GM19372 (cell line): ENCODE data around the gene ITPR1.
"Not testable (repeated sequence)": the region's sequence is repeated elsewhere in the genome, so short reads cannot be mapped to it uniquely, and the experiment has no call there.

Experiments used
- ATAC-seq: cut with Tn5 transposase; IDR thresholded peaks from one replicate; pipeline ENCODE4 v1.9.1; 2021; ENCODE audit warnings: mild to moderate bottlenecking, low read depth, moderate library complexity; ENCODE audit not compliant: unreplicated experiment

ITPR1 gene

GRCh38 chr3:4493014-4493940, at the start of gene ITPR1:
TSS of gene ITPR1 (plus strand) at chr3:4493348. CDS start at chr3:4516492, 23,144 bp downstream.
- peak; percentile 85 for ATAC-seq

- no peak for ATAC-seq
Observed at GRCh38 chr3:4447295-4447999, 45.7 kb upstream of the ITPR1 start.

DNA sequence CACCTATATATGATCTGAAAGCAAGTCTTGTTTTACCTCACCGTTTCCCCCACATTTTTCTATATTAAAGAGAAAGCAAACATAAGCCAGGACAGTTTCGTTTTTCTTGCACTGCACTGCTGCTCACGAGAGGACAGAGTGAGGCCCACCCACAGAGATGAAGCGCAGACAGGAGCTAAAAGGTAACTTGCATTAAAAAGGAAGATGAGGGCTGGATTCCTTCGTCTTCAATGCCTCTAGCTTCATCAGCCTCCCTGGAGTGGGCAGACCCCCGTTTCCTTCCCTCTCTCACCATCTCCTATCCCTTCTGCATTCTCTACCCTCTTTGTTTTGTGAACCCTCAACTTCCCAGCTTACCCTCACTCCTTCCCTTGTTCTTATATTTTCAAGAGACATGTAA, 45.0 kb upstream of the ITPR1 start:
- no peak for ATAC-seq

DNA sequence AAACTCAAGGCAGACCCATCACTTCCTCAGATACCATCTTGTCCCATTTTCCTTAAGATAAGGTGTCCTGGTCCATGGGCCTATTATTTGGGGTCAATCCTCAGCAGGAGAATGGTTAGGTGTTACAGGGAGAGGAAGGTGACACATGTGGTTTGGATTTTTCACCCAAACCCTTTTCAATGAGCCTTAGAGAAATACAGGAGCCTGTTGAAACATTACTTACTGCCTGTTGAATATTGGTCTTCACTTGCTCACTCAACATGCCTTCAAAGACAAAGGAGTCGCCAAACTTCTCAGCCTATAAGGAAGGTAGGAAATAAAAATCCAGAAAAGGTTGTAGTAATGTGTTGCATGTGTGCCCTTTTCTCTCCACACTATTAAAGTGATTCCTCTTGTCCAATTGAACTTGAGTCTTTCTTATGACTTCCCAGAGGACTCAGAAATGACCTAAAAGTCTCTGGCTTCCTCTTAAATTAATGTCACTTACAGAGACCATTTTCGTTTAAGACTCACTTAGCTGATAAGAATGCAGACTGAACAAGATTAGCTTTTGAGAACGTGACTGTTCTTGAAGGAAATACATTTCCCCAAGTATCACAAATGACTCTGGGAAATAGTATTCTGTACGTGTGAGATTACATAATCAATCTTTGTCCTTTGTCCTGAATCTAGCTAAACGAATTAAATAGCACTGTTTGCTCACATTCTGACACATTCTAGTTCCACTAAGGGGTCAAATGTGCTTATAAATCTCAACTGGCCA, 43.9 kb upstream of the ITPR1 start:
- ATAC-seq = no peak

GRCh38 chr3:4454142-4454541, 39.0 kb upstream of the ITPR1 start:
- ATAC-seq = no peak

- ATAC-seq = not testable (repeated sequence)
Observed at GRCh38 chr3:4456780-4457179, 36.4 kb upstream of the ITPR1 start.

GRCh38 chr3:4458961-4459360, 34.2 kb upstream of the ITPR1 start:
- no peak for ATAC-seq

DNA sequence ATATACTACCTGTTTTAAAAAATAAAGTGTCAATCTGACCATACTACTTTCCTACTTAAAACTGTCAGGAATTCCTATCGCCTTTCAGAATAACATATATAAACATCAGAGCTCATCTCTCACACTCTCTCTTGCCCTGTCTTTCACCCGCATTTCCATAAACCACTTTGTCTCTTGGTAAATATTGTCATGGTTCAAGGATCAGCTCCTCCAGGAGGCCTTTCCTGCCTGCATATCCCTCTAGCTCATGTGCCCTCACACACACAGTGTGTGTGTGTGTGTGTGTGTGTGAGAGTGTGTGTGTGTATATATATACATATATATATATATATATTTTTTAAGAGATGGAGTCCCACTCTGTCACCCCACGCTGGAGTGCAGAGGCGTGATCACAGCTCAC, 32.8 kb upstream of the ITPR1 start:
- ATAC-seq = no peak

DNA sequence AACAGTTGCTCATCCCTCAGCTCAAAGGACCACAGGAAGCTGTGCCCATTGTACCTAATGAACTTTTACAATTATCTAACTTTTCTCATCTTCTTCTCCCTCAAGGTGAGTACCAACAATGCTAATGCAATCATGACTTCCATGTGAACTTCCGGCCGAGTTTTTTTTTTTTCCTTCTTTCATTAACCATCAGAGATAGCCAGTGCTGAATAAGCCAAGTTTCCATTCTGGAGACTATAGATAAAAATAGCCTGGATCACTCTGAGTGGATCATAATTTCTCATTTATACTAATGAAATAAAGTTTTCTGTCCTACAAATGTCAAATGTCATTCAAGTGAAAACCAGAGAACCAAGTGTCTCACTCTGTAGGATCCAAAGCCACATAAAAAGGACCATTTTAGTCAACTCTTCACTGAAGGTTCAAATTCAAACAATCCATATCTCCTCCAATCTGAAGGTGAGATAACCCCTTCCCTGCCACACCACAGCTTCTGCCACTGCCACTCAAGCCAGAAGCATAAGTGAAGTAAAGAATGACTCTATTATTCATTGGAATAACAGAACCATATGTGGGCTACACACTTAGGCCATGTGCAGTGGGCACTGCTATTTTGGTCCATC, 31.6 kb upstream of the ITPR1 start:
- ATAC-seq = no peak

DNA sequence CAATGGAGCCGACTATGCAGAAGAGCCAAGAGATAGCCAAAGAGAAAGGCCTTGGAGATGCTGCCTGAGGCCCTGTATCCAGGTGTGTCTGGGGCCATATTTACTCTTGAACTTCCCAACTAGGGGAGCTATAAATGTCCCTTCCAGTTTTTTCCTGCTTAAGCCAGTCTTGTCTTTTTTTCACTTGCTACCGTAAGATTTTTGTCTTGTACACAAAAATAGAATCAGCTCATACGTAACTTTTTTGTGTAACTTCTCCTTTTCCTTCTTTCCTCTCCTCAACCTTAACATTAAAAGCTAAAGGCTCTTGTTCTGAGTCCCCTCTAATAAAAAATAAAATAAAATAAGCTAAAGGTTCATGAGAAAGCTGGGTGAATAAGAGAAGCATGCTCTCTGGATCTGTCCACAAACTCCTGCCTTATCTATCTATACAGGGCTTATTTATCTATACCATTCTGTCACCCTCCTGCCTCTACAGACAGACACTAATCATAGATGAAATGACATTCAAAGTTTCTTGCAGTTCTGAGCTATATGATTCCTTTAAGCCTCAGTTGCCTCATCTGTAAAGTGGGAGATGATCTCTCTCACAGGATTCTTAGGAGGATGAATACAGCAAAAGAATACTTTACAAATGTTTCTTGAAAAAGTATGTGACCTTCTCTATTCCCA, 30.6 kb upstream of the ITPR1 start:
- no peak for ATAC-seq

DNA sequence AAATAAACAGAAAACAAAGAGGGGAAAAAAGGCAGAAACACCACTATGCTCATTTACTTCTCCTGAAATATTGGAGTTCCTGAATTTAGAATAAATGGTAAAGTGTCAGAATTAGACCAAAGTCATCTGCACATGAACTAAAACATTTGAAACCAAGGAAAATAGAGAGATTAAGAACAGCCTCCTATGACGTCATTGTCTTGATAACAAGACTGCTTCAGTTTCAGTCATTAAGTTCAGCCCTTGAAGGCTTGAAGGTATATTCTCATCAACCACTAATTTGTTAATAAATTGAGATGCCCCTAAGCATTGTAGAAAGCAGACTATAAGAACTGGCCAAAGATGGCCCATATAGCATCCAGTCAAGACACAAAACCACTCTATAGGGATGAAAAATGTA, 28.6 kb upstream of the ITPR1 start:
- no peak for ATAC-seq

- ATAC-seq = peak; percentile 100
Observed at GRCh38 chr3:4466741-4467521, 26.2 kb upstream of the ITPR1 start, which contains the start of gene SUMF1. TSS of gene SUMF1 (minus strand) at chr3:4467269. CDS start at chr3:4467245, 24 bp downstream.

DNA sequence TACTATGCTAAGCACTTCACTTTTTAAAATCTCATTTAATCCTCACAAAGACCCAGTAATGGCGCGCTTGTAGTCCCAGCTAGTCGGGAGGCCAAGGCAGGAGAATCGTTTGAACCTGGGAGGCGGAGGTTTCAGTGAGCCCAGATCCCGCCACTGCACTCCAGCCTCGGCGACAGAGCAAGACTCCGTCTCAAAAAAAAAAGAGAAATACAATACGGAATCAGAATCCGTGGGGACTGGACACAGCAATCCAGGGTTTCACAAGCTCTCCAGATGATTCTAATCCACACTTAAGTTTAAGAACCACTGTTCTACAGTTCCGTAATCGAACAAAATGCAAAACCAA, 25.7 kb upstream of the ITPR1 start:
- ATAC-seq = no peak

DNA sequence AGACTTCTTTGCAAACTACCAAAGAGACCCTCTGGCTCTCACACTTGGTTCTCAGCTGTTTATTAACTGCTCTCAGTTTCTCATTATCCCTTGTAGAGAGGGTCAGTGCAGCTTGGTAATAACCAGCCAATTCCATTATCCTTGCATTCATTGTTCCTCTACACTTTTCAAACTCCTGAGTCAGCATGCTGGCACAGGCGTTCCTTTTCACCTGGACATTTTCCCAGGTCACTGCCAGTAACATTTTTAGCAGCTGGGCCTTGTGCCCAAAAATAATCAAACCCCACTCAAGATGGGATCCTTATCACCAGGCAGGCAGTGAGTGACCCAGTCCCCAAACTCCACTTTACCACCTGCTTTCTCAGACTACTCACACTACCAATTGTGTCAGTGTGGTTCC, 21.2 kb upstream of the ITPR1 start:
- ATAC-seq = no peak

GRCh38 chr3:4472312-4472711, 20.8 kb upstream of the ITPR1 start:
- no peak for ATAC-seq

GRCh38 chr3:4472766-4473165, 20.4 kb upstream of the ITPR1 start:
- ATAC-seq = no peak

DNA sequence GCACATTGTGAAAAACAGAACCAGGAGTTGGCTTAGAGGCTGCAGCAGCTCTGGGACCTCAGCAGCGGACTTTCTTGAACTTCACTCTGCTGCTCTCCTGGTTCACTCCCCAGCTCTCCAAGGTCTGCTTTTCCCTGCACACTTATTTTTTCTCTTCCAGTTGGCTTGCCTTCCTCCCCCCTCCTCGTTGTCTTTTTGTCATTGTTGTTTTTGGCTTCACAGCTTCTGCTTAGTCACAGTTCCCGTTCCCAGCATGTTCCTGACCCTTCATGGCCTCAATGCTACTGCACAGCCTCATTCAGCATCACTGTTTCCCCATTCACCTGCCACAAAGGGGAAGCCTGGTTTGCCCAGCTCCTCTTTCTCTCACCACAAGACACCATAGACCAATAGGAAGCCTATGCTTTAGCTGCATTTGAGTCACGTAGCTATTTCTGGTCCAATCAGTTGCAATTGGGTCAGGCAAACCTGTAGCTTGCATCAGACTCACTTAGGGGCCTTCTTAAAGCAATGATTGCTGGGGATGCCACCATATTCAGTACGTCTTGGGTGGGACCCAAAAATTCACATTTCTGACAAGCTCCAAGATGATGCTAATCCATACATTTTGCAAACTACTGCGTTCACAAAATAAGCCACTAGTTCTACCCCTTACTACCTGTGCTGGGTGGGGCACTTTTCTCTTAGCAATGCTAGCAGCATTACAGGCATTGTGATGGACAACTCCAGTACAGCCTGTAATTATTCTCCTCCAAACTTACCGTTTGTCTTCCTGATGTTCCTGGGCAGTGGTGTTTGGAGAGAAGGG, 18.3 kb upstream of the ITPR1 start:
- ATAC-seq = peak; percentile 55

GRCh38 chr3:4475804-4476203, 17.3 kb upstream of the ITPR1 start:
- ATAC-seq = no peak
